ENCODE data around the gene REEP2.

DNA sequence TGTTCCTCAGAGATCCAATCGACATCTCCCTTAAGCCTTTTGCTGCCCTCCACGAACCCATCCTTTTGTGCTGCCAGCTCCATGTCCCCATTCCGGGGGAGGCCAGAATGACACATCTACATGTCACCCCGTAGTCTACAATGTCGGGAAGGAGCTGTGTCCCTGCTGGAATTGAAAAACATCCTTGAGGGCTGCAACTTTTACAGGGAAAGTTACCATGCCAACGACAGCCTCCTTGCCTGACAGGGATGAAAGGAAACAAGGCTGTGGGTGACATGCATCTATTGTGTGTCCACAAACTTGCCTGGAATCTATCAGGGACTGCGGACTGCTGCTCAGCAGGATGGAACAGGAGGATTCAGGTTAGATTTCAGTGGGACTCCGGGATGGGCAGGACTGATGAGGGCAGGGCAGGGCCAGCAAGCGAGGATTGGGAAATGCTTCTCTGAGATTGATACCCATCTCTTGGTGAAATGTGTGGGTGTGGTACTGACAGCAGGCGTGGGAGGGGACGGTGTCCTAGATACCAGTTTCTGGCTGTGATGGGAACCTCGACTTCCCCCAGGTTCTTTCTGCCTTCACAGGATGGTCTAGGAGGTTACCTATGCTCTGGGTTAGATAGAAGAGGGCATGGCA lies 51.9 kb downstream of the REEP2 start:
- no peak for TF ChIP-seq POLR2AphosphoS5 (IDR thresholded peaks at IDR 0.05; ENCODE audit: borderline replicate concordance, low read depth, low read length)
- TF ChIP-seq EZH2 (IDR thresholded peaks at IDR 0.05), result no peak
